Thyroid gland (tissue), 4 donors: ENCODE measurements around the gene FNDC3B. TPM values are rescaled to one million over a fixed set of nuclear protein-coding genes. Genes with fewer than 3 reads are reported as not detected.

Experiments
- DNase-seq, 2 donors: peaks; one replicate each; pipeline ENCODE4 v3.0.0-alpha.2; 2019
- H3K27ac ChIP-seq, 3 donors: fragments of 200-600 bp; sonication (generic); 1 replicate in 2 of 3; 2 replicates in 1 of 3; pipeline ENCODE4 v1.5.1; 2016 to 2019; ENCODE audit warnings: mild to moderate bottlenecking in 1 of 3, moderate library complexity in 1 of 3
- H3K27me3 ChIP-seq: fragments of 200-600 bp; sonication (generic); one replicate; pipeline ENCODE4 v1.5.1; 2019
- H3K36me3 ChIP-seq, 2 donors: fragments of 200-600 bp; sonication (generic); one replicate each; pipeline ENCODE4 v1.5.1; 2016 to 2019
- H3K4me1 ChIP-seq, 2 donors: fragments of 200-600 bp; sonication (generic); one replicate each; pipeline ENCODE4 v1.5.1; 2017 to 2019
- H3K4me3 ChIP-seq, 3 donors: fragments of 200-600 bp; sonication (generic); replicated peaks in 1 of 3; 1 replicate in 2 of 3; 2 replicates in 1 of 3; pipeline ENCODE4 v1.5.1; 2016; ENCODE audit warnings: mild to moderate bottlenecking in 1 of 3
- H3K9me3 ChIP-seq: fragments of 200-600 bp; sonication (generic); one replicate; pipeline ENCODE4 v1.5.1; 2017
- POLR2A ChIP-seq, 2 donors: fragments of 450-650 bp; IDR thresholded peaks; one replicate each; pipeline ENCODE4 v1.6.1; 2017; ENCODE audit warnings: antibody characterized with exemption in 2 of 2, mild to moderate bottlenecking in 2 of 2, moderate library complexity in 1 of 2
- WGBS, 2 donors: methylation state at CpG; one replicate each; pipeline ENCODE4 v1.1.5; 2017; 5-methylcytosine and 5-hydroxymethylcytosine counted together
- intact Hi-C: fragments of 100-400 bp; cut with DNase I; formaldehyde crosslinking; loops from one replicate; pipeline ENCODE4 v1.15.1; 2023
- total RNA-seq, 4 donors: library from RNA; depleted of rRNA; stranded (reverse); fragments of >200 nt; gene quantifications; one replicate each; pipeline ENCODE4 v1.2.3, GENCODE V29; 2016
- TF ChIP-seq, protein P1 (sequence below), 6 experiments: fragments of 200-600 bp in 3 of 6; fragments of 450-650 bp in 3 of 6; sonication (generic) in 3 of 6; IDR thresholded peaks; one replicate each; pipeline ENCODE4 v1.5.1; 2016 to 2019; ENCODE audit warnings: antibody characterized with exemption in 6 of 6, mild to moderate bottlenecking in 2 of 6, inconsistent platforms in 1 of 6, moderate library complexity in 1 of 6

FNDC3B gene
- total RNA-seq, 4 donors from 2014 or later = 118 to 172 (median 146) TPM

DNA sequence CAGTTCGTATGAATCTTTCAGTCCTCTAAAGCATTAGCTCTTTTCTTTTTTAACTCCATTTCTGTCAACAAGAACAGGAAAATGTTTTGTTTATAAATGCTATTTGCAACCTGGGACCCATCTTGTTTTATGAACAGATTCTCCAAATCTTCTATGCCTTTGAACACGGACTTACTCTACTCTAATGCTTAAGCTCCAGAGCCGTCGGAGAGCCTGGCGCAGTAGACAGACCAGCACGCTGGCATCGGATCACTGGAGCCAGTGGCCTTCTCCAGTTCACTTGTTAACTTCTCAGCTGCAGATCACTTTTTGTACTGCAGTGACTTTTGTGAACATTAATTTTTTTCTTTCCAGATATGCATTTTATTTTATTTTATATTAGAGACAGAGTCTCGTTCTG, 286.1 kb downstream of the FNDC3B start:
- intact Hi-C loops = no loop called here
- Histone ChIP-seq H3K4me3 (no peak overlapping the region), H3K4me1 (peaks cover 0 to 10% of the 10 kb centered on the region in 2 donors), H3K27me3 (no peaks in the 10 kb centered on the region), H3K27ac (no peak overlapping the region), H3K9me3 (no peaks in the 10 kb centered on the region), H3K36me3 (peaks cover 13 to 23% of the 10 kb centered on the region in 2 donors)
- no peak for DNase-seq
- no peak for TF ChIP-seq POLR2A (IDR thresholded peaks at IDR 0.05)
- TF ChIP-seq, protein P1, sequence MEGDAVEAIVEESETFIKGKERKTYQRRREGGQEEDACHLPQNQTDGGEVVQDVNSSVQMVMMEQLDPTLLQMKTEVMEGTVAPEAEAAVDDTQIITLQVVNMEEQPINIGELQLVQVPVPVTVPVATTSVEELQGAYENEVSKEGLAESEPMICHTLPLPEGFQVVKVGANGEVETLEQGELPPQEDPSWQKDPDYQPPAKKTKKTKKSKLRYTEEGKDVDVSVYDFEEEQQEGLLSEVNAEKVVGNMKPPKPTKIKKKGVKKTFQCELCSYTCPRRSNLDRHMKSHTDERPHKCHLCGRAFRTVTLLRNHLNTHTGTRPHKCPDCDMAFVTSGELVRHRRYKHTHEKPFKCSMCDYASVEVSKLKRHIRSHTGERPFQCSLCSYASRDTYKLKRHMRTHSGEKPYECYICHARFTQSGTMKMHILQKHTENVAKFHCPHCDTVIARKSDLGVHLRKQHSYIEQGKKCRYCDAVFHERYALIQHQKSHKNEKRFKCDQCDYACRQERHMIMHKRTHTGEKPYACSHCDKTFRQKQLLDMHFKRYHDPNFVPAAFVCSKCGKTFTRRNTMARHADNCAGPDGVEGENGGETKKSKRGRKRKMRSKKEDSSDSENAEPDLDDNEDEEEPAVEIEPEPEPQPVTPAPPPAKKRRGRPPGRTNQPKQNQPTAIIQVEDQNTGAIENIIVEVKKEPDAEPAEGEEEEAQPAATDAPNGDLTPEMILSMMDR (IDR thresholded peaks at IDR 0.05) = no peak
- WGBS, 2 donors = 93 to 96% methylated on average over 8 of the region's 8 CpGs

DNA sequence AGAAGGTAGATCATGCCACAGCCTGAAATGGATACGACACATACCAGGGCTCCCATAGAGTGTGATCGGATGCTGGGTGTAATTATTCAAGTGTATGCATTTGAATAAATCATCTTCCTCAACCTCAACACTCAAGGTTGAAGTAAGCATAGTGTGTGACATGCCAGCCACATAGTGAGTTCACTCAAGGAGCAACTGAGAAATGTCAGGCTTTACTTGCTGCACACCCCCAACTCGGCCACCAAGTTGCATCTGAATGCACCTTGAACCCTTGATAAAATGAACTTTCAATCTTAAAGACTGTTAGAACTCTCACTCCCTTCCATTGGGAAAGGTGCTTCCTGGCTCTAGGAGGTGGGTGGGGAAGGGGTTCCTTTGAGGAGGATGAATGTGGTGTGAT, 287.6 kb downstream of the FNDC3B start:
- 98 to 100% methylated on average over 3 of the region's 3 CpGs for WGBS, 2 donors
- Histone ChIP-seq H3K36me3 (peaks cover 16 to 24% of the 10 kb centered on the region in 2 donors), H3K27ac (no peak overlapping the region), H3K27me3 (no peaks in the 10 kb centered on the region), H3K4me1 (no peaks in the 10 kb centered on the region), H3K9me3 (no peaks in the 10 kb centered on the region), H3K4me3 (no peak overlapping the region)
- no peak for TF ChIP-seq POLR2A (IDR thresholded peaks at IDR 0.05)
- TF ChIP-seq, protein P1 (IDR thresholded peaks at IDR 0.05) = no peak
- DNase-seq = no peak
- intact Hi-C loops = no loop called here

DNA sequence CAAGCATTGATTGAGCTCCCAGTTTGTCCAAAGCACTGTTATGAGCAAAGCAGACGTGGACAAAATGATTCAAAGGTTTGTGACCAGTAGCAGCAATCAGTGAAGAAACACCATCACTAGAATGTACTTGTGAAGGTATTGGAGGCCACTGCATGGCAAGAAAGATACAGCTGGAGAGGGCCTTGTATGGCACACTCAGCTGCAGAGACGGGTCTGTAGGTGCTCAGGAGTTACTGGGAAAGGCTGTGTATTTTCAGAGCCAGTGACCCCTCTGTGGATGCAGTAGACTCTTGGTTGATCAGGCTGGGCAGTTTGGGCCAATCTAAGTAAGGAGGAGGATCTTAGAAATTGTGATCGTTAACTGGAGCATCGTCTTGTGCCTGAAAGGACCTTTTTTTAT, 288.9 kb downstream of the FNDC3B start:
- Histone ChIP-seq H3K4me1 (no peaks in the 10 kb centered on the region), H3K36me3 (peaks cover 16 to 30% of the 10 kb centered on the region in 2 donors), H3K27me3 (no peaks in the 10 kb centered on the region), H3K4me3 (no peak overlapping the region), H3K27ac (no peak overlapping the region), H3K9me3 (no peaks in the 10 kb centered on the region)
- intact Hi-C loops = no loop called here
- TF ChIP-seq, protein P1 (IDR thresholded peaks at IDR 0.05) = no peak
- TF ChIP-seq POLR2A (IDR thresholded peaks at IDR 0.05) = no peak
- no peak for DNase-seq
- WGBS, 2 donors = 90 to 91% methylated on average over 4 of the region's 4 CpGs

DNA sequence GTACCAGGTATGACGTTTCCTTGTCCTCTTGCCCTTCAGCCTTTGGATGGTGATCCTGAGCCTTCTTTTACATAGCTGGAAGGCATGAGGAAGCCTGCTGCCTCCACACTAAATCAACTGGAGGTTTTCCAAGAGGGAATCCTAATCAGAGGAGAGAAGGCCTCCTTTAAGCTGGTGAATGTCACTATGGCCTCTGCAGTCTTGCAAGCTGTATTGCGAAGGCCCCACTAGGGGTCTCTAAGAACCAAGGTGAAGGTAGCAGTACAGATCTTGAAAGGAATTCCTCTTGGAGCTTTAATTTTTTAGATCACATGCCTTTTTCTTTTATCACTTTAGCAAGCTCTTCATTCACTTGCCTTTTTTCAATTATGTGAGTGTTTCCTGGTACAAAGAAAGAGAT, 289.7 kb downstream of the FNDC3B start:
- peaks cover 16 to 34% of the 10 kb centered on the region in 2 donors for H3K36me3 ChIP-seq
- no peaks in the 10 kb centered on the region for H3K9me3 ChIP-seq
- no peak overlapping the region for H3K4me3 ChIP-seq
- no peak for TF ChIP-seq POLR2A (IDR thresholded peaks at IDR 0.05)
- TF ChIP-seq, protein P1 (IDR thresholded peaks at IDR 0.05) = no peak
- no peaks in the 10 kb centered on the region for H3K4me1 ChIP-seq
- WGBS, 2 donors = 97 to 98% methylated on average over 2 of the region's 2 CpGs
- DNase-seq = no peak
- no peaks in the 10 kb centered on the region for H3K27me3 ChIP-seq
- intact Hi-C loops = no loop called here
- H3K27ac ChIP-seq = no peak overlapping the region

- no peak for DNase-seq
- Histone ChIP-seq H3K27ac (no peak overlapping the region), H3K9me3 (no peaks in the 10 kb centered on the region), H3K27me3 (no peaks in the 10 kb centered on the region), H3K4me1 (no peaks in the 10 kb centered on the region), H3K4me3 (no peak overlapping the region), H3K36me3 (peaks cover 20 to 32% of the 10 kb centered on the region in 2 donors)
- TF ChIP-seq POLR2A (IDR thresholded peaks at IDR 0.05) = no peak
- TF ChIP-seq, protein P1 (IDR thresholded peaks at IDR 0.05) = no peak
- WGBS, 2 donors = 89 to 97% methylated on average over 4 of the region's 4 CpGs
- intact Hi-C loops = loop anchor here (5.0 kb wide), 1 partner anchor 293 kb away; the partner anchor contains the start of gene FNDC3B
Observed at GRCh38 chr3:172330413-172330812, 291.0 kb downstream of the FNDC3B start.
